Measurements from ENCODE around the gene ZNF79. TPM values are rescaled to one million over a fixed set of nuclear protein-coding genes. Genes with fewer than 3 reads are reported as not detected.

Gene ZNF79
- total RNA-seq, 1 experiment from 2014 or later = 9.0 TPM

DNA sequence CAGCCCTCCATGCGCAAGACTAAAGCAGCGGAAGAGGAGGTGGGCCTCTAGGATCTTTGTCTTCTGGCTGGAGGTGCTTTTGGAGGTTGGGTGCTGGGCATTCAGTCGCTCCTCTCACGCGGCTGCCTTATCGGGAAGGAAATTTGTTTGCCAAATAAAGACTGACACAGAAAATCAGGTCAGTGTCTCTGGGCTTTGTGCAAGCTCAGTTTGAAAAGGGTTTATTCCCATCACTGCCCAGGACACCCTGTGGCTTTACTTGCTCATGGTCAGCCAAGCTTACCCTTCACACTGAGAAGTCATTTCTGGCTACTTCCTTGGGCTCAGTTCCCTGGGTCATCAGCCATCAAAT is 16.7 kb upstream of the ZNF79 start (continued):
- TF ChIP-seq, protein P1, sequence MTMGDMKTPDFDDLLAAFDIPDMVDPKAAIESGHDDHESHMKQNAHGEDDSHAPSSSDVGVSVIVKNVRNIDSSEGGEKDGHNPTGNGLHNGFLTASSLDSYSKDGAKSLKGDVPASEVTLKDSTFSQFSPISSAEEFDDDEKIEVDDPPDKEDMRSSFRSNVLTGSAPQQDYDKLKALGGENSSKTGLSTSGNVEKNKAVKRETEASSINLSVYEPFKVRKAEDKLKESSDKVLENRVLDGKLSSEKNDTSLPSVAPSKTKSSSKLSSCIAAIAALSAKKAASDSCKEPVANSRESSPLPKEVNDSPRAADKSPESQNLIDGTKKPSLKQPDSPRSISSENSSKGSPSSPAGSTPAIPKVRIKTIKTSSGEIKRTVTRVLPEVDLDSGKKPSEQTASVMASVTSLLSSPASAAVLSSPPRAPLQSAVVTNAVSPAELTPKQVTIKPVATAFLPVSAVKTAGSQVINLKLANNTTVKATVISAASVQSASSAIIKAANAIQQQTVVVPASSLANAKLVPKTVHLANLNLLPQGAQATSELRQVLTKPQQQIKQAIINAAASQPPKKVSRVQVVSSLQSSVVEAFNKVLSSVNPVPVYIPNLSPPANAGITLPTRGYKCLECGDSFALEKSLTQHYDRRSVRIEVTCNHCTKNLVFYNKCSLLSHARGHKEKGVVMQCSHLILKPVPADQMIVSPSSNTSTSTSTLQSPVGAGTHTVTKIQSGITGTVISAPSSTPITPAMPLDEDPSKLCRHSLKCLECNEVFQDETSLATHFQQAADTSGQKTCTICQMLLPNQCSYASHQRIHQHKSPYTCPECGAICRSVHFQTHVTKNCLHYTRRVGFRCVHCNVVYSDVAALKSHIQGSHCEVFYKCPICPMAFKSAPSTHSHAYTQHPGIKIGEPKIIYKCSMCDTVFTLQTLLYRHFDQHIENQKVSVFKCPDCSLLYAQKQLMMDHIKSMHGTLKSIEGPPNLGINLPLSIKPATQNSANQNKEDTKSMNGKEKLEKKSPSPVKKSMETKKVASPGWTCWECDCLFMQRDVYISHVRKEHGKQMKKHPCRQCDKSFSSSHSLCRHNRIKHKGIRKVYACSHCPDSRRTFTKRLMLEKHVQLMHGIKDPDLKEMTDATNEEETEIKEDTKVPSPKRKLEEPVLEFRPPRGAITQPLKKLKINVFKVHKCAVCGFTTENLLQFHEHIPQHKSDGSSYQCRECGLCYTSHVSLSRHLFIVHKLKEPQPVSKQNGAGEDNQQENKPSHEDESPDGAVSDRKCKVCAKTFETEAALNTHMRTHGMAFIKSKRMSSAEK (CRISPR knock-in tag; IDR thresholded peaks at IDR 0.05; ENCODE audit: borderline replicate concordance) = no peak
- TF ChIP-seq ZNF396 (CRISPR knock-in tag; IDR thresholded peaks at IDR 0.05; ENCODE audit: borderline replicate concordance) (no peak), JAZF1 (CRISPR knock-in tag; IDR thresholded peaks at IDR 0.05) (no peak), ZNF263 (CRISPR knock-in tag; IDR thresholded peaks at IDR 0.05; ENCODE audit: low read depth) (no peak), ATF1 (CRISPR knock-in tag; IDR thresholded peaks at IDR 0.05) (no peak), TP53 (CRISPR knock-in tag; IDR thresholded peaks at IDR 0.05) (no peak), FOXJ3 (CRISPR knock-in tag; IDR thresholded peaks at IDR 0.05; ENCODE audit: borderline replicate concordance) (no peak)

GRCh38 chr9:127411122-127411521 is 13.1 kb upstream of the ZNF79 start:
- ChIA-PET POLR2A (interaction anchor here (0.7 kb wide), 1 partner anchor 12 kb away, joined by 7 read pairs; no protein-coding TSS in a partner anchor), CTCF (no interaction called here)
- Mint-ChIP-seq H3K4me3 (no peak overlapping the region), H3K27me3 (ENCODE audit: low read depth) (no peaks in the 10 kb centered on the region), H3K9me3 (no peaks in the 10 kb centered on the region), H3K4me1 (no peaks in the 10 kb centered on the region), H3K27ac (no peak overlapping the region), H3K36me3 (0 out of 2 replicates have a peak, but pooled peaks cover 4% of the 10 kb centered on the region)
- ATAC-seq (no peak), DNase-seq (ENCODE audit: low spot score) (no peak)
- TF ChIP-seq PRDM15 (CRISPR knock-in tag; IDR thresholded peaks at IDR 0.05) = no peak
- TF ChIP-seq, protein P2, sequence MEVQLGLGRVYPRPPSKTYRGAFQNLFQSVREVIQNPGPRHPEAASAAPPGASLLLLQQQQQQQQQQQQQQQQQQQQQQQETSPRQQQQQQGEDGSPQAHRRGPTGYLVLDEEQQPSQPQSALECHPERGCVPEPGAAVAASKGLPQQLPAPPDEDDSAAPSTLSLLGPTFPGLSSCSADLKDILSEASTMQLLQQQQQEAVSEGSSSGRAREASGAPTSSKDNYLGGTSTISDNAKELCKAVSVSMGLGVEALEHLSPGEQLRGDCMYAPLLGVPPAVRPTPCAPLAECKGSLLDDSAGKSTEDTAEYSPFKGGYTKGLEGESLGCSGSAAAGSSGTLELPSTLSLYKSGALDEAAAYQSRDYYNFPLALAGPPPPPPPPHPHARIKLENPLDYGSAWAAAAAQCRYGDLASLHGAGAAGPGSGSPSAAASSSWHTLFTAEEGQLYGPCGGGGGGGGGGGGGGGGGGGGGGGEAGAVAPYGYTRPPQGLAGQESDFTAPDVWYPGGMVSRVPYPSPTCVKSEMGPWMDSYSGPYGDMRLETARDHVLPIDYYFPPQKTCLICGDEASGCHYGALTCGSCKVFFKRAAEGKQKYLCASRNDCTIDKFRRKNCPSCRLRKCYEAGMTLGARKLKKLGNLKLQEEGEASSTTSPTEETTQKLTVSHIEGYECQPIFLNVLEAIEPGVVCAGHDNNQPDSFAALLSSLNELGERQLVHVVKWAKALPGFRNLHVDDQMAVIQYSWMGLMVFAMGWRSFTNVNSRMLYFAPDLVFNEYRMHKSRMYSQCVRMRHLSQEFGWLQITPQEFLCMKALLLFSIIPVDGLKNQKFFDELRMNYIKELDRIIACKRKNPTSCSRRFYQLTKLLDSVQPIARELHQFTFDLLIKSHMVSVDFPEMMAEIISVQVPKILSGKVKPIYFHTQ (CRISPR knock-in tag; IDR thresholded peaks at IDR 0.05) = no peak
- TF ChIP-seq, protein P3, sequence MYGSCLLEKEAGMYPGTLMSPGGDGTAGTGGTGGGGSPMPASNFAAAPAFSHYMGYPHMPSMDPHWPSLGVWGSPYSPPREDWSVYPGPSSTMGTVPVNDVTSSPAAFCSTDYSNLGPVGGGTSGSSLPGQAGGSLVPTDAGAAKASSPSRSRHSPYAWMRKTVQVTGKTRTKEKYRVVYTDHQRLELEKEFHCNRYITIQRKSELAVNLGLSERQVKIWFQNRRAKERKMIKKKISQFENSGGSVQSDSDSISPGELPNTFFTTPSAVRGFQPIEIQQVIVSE (CRISPR knock-in tag; IDR thresholded peaks at IDR 0.05; ENCODE audit: borderline replicate concordance) = no peak
- TF ChIP-seq CTCF (IDR thresholded peaks at IDR 0.05) = no peak
- no peak for TF ChIP-seq ZNF512 (CRISPR knock-in tag; IDR thresholded peaks at IDR 0.05; ENCODE audit: borderline replicate concordance)
- TF ChIP-seq, protein P4, sequence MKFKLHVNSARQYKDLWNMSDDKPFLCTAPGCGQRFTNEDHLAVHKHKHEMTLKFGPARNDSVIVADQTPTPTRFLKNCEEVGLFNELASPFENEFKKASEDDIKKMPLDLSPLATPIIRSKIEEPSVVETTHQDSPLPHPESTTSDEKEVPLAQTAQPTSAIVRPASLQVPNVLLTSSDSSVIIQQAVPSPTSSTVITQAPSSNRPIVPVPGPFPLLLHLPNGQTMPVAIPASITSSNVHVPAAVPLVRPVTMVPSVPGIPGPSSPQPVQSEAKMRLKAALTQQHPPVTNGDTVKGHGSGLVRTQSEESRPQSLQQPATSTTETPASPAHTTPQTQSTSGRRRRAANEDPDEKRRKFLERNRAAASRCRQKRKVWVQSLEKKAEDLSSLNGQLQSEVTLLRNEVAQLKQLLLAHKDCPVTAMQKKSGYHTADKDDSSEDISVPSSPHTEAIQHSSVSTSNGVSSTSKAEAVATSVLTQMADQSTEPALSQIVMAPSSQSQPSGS (CRISPR knock-in tag; IDR thresholded peaks at IDR 0.05; ENCODE audit: borderline replicate concordance, low read depth) = no peak
- no peak for TF ChIP-seq SMAD4 (CRISPR knock-in tag; IDR thresholded peaks at IDR 0.05)
- TF ChIP-seq ELF4 (CRISPR knock-in tag; IDR thresholded peaks at IDR 0.05; ENCODE audit: low read depth) = no peak
- TF ChIP-seq TEAD4 (CRISPR knock-in tag; IDR thresholded peaks at IDR 0.05) = no peak
- TF ChIP-seq ZNF396 (CRISPR knock-in tag; IDR thresholded peaks at IDR 0.05; ENCODE audit: borderline replicate concordance) = no peak
- TF ChIP-seq RELA (CRISPR knock-in tag; IDR thresholded peaks at IDR 0.05; ENCODE audit: borderline replicate concordance) = no peak
- no peak for TF ChIP-seq TCF7 (CRISPR knock-in tag; IDR thresholded peaks at IDR 0.05; ENCODE audit: low read depth)
- TF ChIP-seq TP53 (CRISPR knock-in tag; IDR thresholded peaks at IDR 0.05) = no peak
- no peak for TF ChIP-seq TEAD1 (CRISPR knock-in tag; IDR thresholded peaks at IDR 0.05)
- no peak for TF ChIP-seq ZNF671 (CRISPR knock-in tag; IDR thresholded peaks at IDR 0.05)
